GM03348 (cell line): ENCODE data around the gene RAD51B.
"Not testable (repeated sequence)": the region's sequence is repeated elsewhere in the genome, so short reads cannot be mapped to it uniquely, and the experiment has no call there.

Experiments used
- DNase-seq: peaks from one replicate; pipeline ENCODE4 v3.0.0; 2012; ENCODE audit warnings: low spot score

Gene RAD51B

DNA sequence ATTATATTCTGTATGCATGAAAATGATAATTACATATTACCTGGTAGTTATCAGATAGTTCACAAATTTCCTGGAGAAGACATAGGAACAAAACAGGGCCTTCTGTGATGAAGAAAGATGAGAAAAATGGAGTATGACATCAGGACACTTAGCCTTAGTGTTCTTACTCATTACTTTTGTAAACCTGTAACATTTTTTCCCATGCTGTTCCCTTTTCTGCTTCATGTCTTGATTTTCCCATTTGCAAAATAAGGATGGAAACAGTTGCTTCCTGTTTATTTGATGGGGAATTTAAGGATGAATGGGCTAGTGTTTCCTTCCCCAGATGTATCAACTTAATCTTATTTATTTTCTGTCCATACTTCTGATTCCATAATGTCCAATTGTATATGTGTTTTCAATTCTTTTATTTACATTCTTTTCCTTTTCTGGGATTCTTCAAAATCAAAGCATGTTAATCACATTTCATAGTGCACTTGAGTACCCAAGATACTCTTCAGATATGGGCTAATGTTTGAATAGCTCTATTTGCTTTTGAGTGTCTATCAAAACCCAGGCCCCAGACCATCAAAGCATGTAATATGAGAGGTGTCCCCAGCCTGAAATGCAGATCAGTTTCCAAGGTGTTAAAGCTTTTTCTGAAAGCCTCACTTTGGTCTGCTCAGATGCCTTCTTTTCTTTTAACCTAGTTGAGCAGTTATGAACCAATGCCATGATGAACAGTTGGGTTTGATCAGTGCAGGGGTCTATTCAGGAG is 260.5 kb downstream of the RAD51B start:
- no peak for DNase-seq

DNA sequence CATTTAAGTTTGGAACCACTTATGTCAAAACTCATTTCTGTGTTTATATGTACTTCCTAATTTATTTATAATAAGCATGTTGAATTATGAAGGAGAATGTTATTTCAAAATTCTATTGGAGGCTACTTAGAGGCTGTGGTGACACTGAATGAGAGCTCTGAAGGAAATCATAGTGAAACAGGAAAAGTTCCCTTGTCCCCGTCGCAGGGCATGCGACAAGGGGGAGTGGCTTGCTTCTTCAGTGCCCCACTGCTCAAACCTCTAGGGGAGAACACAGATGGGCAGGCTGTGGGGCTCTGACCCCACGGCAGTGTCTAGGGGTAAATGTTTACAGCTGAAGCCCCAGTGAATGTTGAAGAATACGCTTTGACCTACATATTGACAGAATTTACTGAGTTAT is 261.9 kb downstream of the RAD51B start:
- no peak for DNase-seq

DNA sequence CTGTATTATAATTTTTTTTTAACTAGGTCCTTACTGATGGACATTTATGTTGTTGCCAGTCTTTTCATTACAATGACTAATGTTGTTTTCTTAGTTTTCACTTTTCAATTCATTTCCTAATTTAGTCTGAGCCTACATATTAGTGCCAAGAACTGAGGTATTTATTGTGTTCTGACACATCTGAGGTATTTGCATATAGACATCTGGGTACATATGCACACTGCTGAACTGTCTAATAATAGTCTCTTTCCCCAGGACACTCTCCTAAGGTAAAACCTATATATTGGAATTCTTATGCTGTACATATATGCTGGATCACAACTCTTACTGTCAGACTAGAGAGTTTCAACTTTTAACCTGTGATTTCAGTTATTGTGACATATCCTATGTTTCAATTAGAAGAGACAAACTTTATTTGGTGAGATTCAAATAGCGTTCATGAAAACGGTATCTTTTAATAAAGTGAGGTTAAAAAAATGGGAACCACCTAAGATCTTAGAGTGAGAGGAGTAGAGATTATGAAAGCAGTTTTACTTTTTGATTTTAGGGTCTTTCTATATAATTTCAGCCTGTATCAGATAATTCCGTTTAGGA is 263.2 kb downstream of the RAD51B start:
- DNase-seq, result no peak

DNA sequence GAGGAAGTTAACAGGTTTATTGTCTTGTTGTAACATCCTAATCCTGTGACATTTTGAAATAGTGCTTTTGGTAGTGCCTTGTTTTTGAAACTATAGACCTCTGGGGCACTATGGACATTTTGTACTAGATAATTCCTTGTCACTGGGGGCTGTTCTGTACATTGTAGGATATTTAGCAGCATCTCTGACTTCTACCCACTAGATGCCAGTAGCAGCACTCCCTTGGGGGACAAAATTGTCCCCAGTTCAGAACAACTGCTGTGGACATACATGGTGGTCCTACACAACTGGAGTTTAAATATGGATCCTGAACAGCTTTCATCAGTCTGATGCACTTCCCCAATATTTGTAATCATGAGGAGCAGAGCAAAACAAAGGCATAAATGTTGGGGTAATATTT is 264.7 kb downstream of the RAD51B start:
- DNase-seq, result no peak

DNA sequence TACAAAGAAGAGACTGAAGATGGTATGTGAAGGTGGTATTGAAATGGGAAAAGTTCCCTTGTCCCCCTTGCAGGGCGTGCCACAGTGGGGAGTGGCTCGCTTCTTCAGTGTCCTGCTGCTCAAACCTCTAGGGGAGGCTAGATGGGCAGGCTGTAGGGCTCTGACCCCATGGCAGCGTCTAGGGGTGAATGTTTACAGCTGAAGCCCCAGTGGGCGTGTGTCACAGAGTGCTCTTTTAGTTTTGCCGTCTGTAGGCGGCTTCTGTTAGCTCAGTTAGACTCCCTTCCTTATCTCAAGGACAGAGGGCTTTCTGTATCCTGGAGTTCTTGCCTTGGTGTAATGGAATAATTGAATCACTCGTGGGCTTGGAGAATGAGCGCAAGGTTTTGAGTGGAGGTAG is 266.2 kb downstream of the RAD51B start:
- no peak for DNase-seq

DNA sequence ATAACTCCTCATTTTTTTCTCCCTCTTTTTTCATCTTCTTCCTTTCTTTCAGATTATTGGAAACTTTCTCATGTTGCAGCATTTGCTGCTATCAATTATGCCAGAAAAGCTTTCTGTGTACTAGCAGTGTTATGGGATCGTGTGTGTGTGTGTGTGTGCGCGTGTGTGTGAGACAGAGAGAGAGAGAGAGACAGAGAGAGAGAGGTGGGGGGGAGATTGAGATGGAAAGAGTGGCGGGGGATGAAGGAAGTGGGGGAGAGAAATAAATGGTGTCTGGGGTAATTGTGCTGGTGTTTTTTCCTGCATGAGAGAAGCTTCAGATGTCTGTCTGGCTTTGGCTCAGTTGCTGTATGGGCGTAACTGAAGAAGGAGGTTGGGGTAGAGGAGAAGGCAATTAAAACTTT is 268.9 kb downstream of the RAD51B start:
- no peak for DNase-seq

DNA sequence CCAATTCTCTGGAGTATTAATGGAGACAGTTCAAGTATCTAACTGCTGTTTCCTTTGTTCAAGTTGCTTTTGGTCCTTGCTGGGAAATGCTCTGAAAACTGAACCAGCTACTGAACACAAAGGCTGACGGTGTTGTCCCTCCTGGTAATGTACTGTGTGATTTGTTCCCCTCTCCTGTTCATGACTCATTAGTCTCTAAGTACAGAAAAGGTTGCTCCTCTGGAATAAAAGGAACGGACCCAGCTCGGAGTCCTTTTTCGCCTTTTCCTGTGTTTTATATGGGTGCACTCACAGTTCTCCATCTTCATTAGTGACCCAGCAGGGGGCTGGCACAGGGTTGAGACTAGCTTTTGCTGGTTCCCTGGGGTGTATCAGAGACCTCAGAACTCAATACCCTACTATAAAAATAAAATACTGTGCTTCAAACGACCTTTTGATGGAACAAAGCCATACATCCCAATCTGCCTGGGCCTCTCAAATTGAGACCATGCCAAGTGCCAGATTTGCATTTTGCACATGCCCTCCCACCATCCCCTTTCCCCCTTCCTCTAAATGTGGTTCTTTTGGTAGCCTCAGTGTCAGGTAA is 269.7 kb downstream of the RAD51B start:
- DNase-seq, result no peak

DNA sequence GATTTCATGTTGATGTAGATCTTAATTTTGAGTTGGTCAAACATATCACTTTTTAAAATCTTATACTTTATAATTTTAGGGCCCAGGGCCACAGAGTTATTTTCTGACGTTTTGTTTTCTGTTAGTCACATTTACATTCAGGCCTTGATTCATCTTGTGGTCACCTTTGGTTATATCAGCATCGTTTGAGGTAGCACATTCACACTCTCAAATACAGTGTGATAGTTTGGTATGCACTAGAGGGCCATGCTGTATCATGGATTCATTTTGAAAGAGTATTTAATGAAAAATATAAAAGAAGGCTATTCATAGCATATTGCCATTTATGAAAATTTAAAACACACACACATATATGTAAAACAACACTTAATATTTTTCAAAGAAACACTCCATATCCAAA is 274.6 kb downstream of the RAD51B start:
- no peak for DNase-seq

DNA sequence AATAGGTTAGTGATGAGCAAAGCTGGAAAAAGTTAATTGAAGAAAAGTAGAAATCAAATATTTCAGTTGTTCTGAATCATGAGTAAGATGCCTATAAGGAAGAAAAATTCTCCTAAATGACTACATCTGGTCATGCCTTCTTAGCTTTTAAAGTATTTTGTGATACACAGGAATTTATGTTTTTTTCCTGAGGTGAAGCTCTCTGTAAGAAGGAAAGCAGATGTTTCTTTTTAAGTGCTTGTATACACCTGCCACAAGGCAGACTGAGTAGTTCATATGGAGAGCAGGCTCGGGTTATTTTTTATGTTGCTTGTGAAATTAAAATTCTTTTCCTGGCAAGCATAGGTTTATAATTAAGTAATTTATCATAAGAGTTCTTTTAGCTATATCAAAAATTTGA is 275.2 kb downstream of the RAD51B start:
- DNase-seq, result no peak

DNA sequence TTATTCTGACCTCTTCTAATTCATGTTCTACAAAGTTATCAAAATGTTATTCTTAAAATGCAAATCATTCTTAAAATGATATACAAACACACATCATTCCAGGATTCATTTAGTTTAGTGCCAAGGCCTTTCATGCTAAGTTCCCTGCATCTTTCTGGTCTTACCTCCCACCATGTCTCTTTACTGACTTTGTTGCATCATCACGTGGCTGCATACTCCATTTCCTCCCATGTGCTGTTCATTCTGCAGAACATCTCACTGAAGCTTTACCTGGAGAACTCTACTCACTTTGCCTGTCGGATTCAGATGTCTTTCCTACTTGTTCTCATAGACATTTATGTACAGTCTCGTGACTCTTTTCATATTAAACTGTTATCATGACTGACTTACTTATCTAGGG is 278.1 kb downstream of the RAD51B start:
- no peak for DNase-seq

DNA sequence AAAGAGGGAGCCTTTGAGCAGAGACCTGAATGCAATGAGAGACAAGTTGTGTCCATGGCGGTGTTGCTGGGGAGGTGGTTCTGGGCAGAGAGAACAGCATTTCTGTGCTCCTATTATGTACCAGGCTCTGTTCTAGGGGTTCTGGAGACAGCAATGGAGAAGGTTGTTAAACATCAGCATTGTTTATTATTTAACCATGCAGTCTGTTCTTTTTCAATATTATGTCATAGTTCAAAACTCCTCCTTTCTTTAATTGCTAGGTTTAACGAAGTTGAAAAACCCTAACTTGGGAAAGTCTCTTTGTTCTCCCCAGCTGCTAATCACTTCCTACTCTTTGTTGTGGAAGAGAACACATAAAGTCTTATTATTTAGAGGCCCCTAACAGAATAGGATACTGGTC is 279.3 kb downstream of the RAD51B start:
- no peak for DNase-seq

DNA sequence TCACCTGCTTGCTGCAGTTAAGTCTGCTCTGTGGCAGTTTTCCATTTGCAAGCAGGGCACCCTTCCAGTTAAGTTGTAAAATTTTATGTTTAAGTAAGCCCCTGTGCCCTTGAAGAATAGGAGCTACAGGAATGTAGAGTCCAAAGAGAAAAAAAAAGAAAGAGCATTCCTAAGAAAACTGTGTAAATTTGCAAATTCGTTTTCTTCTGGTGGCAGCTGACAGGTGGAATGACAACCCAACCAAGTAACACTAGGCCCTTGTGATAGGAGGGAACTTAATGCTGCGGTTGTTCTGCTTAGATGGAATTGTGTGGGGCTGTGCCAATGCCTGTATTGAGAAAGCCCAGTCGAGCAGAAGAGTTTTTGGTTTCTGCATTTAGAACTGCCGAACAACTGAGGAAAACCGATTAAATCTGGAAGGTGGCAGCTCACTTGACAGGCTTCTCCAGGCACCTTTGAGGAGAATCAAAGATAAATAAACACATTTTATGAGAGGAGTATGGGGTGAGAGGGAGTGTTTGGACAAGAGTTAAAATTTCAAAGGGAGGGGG is 280.0 kb downstream of the RAD51B start:
- no peak for DNase-seq

DNA sequence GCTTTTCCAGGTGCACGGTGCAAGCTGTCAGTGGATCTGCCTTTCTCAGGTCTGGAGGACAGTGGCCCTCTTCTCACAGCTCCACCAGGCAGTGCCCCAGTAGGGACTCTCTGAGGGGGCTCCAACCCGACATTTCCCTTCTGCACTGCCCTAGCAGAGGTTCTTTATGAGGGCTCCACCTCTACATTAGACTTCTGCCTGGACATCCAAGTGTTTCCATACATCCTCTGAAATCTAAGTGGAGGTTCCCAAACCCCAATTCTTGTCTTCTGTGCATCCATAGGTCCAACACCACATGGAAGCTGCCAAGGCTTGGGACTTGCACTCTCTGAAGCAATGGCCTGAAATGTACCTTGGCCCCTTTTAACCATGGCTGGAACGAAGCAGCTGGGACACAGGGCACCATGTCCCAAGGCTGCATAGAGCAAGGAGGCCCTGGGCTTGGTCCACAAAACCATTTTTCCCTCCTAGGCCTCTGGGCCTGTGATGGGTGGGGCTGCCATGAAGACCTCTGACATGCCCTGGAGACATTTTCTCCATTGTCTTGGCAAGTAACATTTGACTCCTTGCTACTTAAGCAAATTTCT is 282.2 kb downstream of the RAD51B start:
- not testable (repeated sequence) for DNase-seq

DNA sequence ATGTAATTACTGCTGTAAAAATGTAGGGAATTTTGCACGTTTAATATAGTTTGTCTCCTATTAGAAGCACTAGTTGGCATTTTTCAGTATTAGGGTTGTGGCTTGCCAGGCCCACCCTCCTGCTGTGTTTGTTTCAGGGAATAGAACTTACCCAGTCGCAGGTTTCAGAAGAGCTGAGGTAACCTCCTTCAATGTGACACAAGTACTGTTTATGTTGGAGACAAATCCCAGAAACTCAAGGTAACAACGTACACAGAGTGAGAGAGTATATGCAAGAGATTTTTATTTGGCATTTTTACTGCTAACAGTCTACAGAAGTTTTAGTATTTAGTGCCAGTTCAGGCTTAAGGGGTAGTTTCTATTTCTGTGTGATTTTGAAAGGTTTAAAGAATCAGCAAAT is 284.3 kb downstream of the RAD51B start:
- no peak for DNase-seq

DNA sequence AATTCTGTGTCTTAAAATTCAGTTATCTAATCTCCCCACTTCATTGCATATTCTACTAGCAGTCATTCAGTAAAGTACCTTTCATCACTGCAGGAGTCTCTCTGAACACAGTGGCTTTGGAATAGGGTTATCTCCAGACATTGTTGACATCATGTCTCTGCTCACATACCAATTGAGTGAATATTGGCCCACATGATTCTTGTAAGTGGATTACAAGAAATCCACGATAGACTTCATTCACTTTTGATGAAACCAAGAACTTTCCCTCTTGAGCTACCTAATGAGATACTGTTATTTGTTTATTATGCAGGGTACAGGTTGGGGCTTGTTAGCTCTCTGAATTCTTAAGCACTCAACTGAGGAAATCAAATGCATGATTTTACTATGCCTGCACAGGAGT is 284.9 kb downstream of the RAD51B start:
- peak; percentile 46 for DNase-seq

DNA sequence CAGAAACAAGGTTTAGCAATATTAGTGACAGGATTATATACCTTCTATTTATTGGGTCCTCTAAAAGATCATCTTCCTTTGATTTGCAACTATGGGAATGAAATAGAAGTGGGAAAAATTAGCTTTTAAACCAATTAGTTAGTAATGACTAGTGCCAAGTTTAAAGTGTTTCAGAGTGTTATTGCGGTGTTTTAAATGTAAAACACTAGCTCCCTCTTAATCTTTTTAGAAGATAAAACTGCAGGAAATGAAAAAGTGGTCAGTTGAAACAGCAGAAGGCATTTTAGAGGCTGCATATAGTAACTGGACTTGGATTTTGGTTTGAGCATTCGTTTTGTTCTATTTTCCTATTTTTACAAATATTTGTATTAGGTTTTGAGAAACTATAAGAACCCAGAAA is 286.2 kb downstream of the RAD51B start:
- no peak for DNase-seq

DNA sequence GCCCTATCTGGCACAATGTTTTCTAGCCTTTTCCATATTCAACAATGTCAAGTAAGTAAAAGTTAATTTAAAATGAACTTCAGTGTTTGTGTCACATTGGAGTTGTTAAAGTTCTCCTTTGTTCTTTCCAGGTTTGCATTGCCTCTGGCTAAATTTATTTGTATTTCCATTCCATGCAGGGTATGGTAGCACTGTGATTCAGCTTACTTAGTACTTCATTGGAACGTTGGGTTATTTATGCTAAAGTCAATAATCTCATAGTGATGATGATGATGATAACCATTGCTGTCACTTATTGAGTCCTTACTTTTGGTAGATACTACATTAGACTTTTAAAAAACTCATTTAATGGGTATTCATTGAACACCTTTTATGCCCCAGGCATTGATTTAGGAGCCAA is 286.9 kb downstream of the RAD51B start:
- no peak for DNase-seq

DNA sequence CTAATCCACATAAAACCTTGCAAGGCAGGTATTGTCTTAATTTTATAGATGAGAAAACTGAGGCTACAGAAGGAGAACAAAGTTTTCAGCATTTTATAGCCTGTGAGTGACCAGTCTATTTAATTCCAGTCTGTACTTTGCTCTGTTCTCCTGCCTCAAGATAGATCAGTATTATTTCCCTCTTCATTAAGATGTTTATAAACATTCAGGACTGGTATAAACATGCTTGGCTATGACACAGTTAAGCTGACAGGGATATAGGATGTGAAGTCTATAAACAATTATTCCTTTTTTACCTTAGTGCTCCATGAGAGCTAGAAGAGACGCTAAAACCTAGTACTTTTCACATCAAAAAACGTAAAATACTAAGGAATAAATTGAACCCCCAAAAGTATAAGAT is 287.3 kb downstream of the RAD51B start:
- no peak for DNase-seq

DNA sequence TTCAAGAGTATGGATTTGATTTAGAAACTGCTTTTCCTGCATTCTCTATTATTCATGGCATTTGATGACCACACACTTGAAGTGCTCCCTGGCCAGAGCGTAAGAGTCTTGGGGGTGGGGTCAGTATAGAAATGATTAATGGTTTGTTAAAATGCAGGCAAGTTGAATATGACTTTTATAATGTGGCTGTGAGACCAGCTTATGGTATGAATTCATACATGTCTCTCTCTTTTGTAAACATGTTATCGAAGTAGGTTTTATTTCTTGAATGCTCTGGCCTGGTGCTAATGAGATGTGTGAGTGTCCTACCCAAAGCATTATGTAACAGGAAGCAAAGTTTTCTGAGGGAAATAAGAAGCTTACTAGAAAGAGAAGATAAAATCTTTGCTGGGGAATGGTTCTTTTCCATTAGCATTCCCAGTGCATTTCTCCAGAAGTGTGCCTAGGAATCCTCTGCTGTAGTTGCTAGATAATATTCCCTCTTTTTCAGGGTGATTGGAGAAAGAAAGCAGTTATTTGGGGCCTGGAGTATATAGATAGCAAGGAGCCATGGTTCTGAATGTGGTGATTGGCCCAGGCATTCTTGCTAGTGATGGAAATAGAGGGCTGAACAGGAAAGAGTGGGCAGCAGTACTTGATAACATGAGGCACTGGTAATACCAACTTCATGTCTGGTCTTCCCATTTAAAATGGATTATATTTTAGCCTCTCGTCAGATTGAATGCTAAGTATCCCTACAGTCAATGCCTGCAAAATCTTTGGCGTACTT is 289.7 kb downstream of the RAD51B start:
- peak; percentile 18 for DNase-seq

DNA sequence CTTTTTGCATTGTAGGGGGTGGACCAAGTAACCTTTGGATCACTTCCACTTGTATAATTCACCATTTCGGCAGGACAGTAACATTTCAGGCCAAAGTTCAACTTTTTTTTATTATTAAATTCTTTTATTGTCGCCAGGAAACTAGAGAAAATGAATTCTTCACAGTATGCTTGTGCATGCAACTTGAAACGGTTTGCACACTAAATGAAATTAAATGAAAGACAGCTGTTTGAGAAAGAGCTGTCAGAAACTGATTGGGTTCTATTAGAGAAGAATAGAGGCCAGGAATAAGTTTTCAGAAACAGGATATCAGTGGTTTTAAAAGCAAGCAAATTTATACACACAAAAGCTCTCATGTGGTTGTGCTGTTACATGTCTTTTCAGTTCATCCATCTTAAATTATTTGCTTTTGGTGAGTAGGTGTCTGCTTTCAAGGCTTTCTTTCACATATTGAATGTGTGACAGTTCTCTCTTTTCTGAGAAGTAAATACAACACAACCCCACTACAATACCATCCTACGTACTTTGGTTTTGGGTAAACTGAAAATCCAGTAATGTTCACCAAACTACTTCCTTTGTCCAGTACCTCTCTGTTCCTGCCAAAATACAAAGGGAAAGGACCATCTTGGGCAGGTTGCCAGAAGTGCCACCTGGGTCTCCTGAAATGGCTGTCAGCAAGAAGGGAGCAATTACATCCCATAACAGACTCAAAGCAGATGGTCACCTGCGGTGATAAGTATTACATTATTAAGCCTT is 291.7 kb downstream of the RAD51B start:
- no peak for DNase-seq

DNA sequence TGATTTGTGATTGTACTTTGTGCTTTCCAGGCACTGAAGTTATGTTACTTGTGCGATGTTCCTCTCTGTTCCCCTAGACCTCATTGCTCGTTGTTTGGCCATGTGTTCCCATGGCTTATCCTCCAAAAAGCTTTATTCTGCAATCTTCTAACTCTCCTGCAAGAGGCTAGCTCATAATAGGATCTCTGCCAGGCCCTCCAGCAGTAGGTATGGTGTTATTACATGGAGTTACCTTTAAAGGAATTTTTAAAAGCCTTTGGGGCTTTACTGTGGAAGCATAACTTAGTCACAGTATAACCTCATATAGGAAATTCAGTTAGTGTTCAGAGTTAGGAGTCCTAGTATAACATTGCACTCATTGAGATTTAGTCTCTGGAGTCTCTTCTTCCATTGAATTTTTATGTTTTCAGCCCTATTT is 292.3 kb downstream of the RAD51B start:
- no peak for DNase-seq

DNA sequence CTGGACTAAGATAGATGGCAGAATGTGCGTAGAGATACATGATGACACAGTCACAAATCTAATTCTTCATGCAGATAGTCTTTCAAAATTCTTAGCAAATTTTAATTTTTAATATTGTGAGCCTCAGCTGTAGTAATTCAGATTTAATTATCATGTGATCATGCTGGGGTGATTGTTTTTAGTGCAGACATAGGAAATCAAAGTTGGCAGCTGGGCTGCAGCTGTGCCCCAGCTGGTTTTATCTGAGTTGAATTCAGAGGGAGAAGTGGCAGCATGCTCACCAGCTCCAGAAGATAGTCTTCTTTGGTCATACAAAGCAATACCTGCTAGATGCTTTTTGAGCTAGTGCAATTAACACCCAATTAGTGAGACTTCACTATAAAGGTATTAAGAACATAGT is 292.9 kb downstream of the RAD51B start:
- DNase-seq, result no peak
